RWPE2 (cell line): ENCODE data around the gene CNTNAP5.
"Not testable (repeated sequence)": the region's sequence is repeated elsewhere in the genome, so short reads cannot be mapped to it uniquely, and the experiment has no call there.

Experiments
- ATAC-seq: fragments of 200-7000 bp; cut with Tn5 transposase; 3 replicates; pipeline ENCODE4 v1.9.1; 2021; ENCODE audit warnings: low read depth
- DNase-seq: peaks from one replicate; pipeline ENCODE4 v3.0.0-alpha.2; 2020; ENCODE audit warnings: low spot score
- H3K27ac ChIP-seq: fragments of 450-650 bp; 2 replicates; pipeline ENCODE4 v1.5.1; 2017; ENCODE audit warnings: mild to moderate bottlenecking; ENCODE audit not compliant: poor library complexity, severe bottlenecking
- H3K27me3 ChIP-seq: fragments of 250-450 bp; sonication (Bioruptor Pico); 2 replicates; pipeline ENCODE4 v1.5.1; 2021; ENCODE audit warnings: mild to moderate bottlenecking, moderate library complexity; ENCODE audit not compliant: insufficient read depth, poor library complexity, severe bottlenecking
- H3K36me3 ChIP-seq: fragments of 250-450 bp; sonication (Bioruptor Pico); 2 replicates; pipeline ENCODE4 v1.5.1; 2020; ENCODE audit warnings: low read depth, mild to moderate bottlenecking, moderate library complexity
- H3K4me1 ChIP-seq: fragments of 250-450 bp; sonication (Bioruptor Pico); 2 replicates; pipeline ENCODE4 v1.5.1; 2021; ENCODE audit warnings: mild to moderate bottlenecking, moderate library complexity; ENCODE audit not compliant: insufficient read depth, poor library complexity, severe bottlenecking
- H3K4me3 ChIP-seq: fragments of 250-450 bp; sonication (Bioruptor Pico); 2 replicates; pipeline ENCODE4 v1.5.1; 2021; ENCODE audit warnings: mild to moderate bottlenecking, moderate library complexity; ENCODE audit not compliant: severe bottlenecking
- H3K9me3 ChIP-seq: fragments of 250-450 bp; sonication (Bioruptor Pico); 2 replicates; pipeline ENCODE4 v1.5.1; 2021; ENCODE audit warnings: mild to moderate bottlenecking, moderate library complexity; ENCODE audit not compliant: severe bottlenecking
- CTCF ChIP-seq: fragments of 450-650 bp; IDR thresholded peaks from one replicate; pipeline ENCODE4 v1.5.1; 2017; ENCODE audit warnings: mild to moderate bottlenecking, moderate library complexity; ENCODE audit not compliant: poor library complexity, severe bottlenecking

The CNTNAP5 gene

GRCh38 chr2:124369181-124369580, 344.1 kb downstream of the CNTNAP5 start:
- Histone ChIP-seq H3K27ac (no peak overlapping the region), H3K4me3 (no peak overlapping the region), H3K36me3 (no peaks in the 10 kb centered on the region), H3K27me3 (no peaks in the 10 kb centered on the region), H3K4me1 (no peaks in the 10 kb centered on the region), H3K9me3 (no peaks in the 10 kb centered on the region)
- no peak for TF ChIP-seq CTCF
- DNase-seq (no peak), ATAC-seq (no peak)

GRCh38 chr2:124380221-124380749, 355.2 kb downstream of the CNTNAP5 start:
- no peak for DNase-seq
- TF ChIP-seq CTCF, result no peak

GRCh38 chr2:124382067-124382618, 357.1 kb downstream of the CNTNAP5 start:
- no peak overlapping the region for H3K4me3 ChIP-seq
- no peaks in the 10 kb centered on the region for H3K9me3 ChIP-seq
- H3K27ac ChIP-seq, result no peak overlapping the region
- no peak for TF ChIP-seq CTCF
- no peak for DNase-seq
- H3K36me3 ChIP-seq, result no peaks in the 10 kb centered on the region
- peaks cover 3% of the 10 kb centered on the region for H3K27me3 ChIP-seq
- no peak for ATAC-seq
- H3K4me1 ChIP-seq, result no peaks in the 10 kb centered on the region

More at GRCh38 chr2:124380221-124380749, 355.2 kb downstream of the CNTNAP5 start:
- peaks cover 3% of the 10 kb centered on the region for H3K27me3 ChIP-seq
- ATAC-seq, result no peak
- no peaks in the 10 kb centered on the region for H3K9me3 ChIP-seq
- H3K36me3 ChIP-seq, result no peaks in the 10 kb centered on the region
- H3K4me3 ChIP-seq, result no peak overlapping the region
- no peaks in the 10 kb centered on the region for H3K4me1 ChIP-seq
- no peak overlapping the region for H3K27ac ChIP-seq

- DNase-seq (no peak), ATAC-seq (no peak)
- no peak for TF ChIP-seq CTCF
- H3K27ac ChIP-seq, result no peak overlapping the region
- no peaks in the 10 kb centered on the region for H3K36me3 ChIP-seq
- no peaks in the 10 kb centered on the region for H3K9me3 ChIP-seq
- peaks cover 2% of the 10 kb centered on the region for H3K27me3 ChIP-seq
- no peak overlapping the region for H3K4me3 ChIP-seq
- no peaks in the 10 kb centered on the region for H3K4me1 ChIP-seq
Measured at GRCh38 chr2:124395961-124396360, 370.9 kb downstream of the CNTNAP5 start.

- DNase-seq (no peak), ATAC-seq (no peak)
- no peaks in the 10 kb centered on the region for H3K36me3 ChIP-seq
- no peaks in the 10 kb centered on the region for H3K9me3 ChIP-seq
- H3K27me3 ChIP-seq, result peaks cover 13% of the 10 kb centered on the region
- no peak overlapping the region for H3K4me3 ChIP-seq
- TF ChIP-seq CTCF, result no peak
- H3K4me1 ChIP-seq, result no peaks in the 10 kb centered on the region
- H3K27ac ChIP-seq, result no peak overlapping the region
Measured at GRCh38 chr2:124402274-124402673, 377.2 kb downstream of the CNTNAP5 start.

- not testable (repeated sequence) for H3K27ac ChIP-seq, H3K9me3 ChIP-seq, H3K27me3 ChIP-seq, ATAC-seq, H3K36me3 ChIP-seq, H3K4me3 ChIP-seq, H3K4me1 ChIP-seq, DNase-seq
Measured at GRCh38 chr2:124407836-124408534, 382.9 kb downstream of the CNTNAP5 start.
